SIG-M5 treated with dmso at 0.1 percent for 504 hours (cell line): ENCODE measurements around the gene PHLPP1.
"Not testable (repeated sequence)": the region's sequence is repeated elsewhere in the genome, so short reads cannot be mapped to it uniquely, and the experiment has no call there.

Experiments
- DNase-seq: peaks from one replicate; lab custom pipeline; 2025; ENCODE audit not compliant: unreplicated experiment; lab: John Stamatoyannopoulos, UW

The PHLPP1 gene

GRCh38 chr18:62880673-62881364 is 165.5 kb downstream of the PHLPP1 start:
- DNase-seq: no peak

GRCh38 chr18:62881509-62882016 is 166.2 kb downstream of the PHLPP1 start:
- no peak for DNase-seq

- DNase-seq: no peak
Observed at GRCh38 chr18:62883937-62884735, 168.8 kb downstream of the PHLPP1 start.

GRCh38 chr18:62885804-62886203 is 170.5 kb downstream of the PHLPP1 start:
- DNase-seq: no peak

DNA sequence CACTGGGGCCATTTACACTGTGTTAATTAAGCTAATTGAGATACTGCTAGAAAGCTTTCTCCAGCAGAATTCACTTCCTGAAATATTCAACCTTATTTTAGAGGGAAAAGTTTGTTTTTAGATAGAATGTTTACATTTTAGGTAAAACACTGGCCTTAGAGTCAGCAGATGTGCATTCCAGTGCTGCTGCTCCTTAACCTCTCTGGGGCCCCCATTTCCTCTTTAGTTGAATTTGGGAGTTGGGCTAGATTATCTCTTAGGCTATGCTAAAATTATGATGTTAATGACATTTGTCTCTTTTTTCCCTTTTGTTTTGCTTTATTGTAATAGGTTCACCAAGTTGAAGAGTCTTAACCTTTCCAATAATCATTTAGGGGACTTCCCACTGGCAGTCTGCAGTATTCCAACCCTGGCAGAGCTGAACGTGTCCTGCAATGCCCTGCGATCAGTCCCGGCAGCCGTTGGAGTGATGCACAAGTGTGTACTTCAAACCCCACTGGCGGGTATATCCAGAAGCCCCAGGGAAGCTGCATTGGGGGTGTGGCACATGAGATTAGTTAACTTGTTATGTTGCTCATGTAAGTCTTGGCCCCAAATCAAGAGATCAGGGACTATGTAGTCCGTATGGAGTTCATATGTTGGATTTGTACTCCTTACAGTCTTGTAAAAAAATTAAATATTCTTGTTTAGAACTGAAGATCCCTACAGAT is 179.5 kb downstream of the PHLPP1 start:
- no peak for DNase-seq

DNA sequence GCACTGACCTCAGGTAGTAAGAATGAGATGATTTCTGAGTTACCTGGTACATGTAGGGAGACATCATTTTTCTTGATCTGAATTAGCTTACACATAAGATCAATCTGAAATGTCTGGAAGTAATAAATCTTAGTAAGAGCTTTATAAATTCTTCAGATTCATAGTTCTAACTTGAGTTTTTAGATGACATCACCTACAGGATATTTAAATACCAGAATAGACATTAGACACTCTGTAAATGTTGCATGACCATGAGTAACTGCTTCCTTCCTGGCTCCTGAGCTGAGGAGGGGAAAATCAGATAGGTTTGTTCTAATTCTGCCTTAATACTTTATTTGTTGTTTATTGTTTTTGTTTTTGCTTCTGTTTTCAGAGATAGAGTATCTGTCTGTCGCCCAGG is 181.8 kb downstream of the PHLPP1 start:
- no peak for DNase-seq

- DNase-seq: no peak
Observed at GRCh38 chr18:62898359-62898758, 183.0 kb downstream of the PHLPP1 start.

DNA sequence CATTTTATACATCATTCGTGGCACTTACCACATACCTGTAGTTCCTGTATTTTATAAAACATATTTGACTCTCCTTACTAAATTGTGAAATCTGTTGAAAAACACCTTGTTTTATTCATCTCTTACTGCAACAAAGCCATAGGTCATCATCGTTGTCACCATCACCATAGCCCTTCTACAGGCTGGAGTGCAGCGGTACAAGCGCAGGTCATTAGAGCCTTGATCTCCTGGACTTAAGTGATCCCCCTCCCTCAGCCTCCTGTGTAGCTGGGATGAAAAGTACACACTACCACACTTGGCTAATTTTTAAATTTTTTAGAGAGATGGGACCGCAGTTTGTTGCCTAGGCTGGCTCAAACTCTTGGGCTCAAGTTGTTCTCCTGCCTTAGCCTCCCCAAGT is 184.2 kb downstream of the PHLPP1 start:
- no peak for DNase-seq

GRCh38 chr18:62900132-62900883 is 185.0 kb downstream of the PHLPP1 start:
- DNase-seq: no peak

DNA sequence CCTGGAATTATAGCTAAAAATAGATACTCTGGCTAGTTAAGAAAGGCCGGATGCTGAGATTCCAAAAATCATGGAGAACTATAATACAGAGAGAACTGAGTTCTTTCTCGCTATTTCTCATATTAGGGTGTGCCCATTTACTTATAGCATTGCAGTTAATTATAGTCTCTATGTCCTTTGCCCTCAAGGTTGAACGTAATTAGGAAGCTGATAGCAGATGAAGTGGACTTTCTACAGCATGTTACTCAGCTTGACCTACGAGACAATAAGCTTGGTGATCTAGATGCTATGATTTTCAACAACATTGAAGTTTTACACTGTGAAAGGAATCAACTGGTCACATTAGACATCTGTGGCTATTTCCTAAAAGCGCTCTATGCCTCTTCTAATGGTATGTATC is 187.4 kb downstream of the PHLPP1 start:
- no peak for DNase-seq

DNA sequence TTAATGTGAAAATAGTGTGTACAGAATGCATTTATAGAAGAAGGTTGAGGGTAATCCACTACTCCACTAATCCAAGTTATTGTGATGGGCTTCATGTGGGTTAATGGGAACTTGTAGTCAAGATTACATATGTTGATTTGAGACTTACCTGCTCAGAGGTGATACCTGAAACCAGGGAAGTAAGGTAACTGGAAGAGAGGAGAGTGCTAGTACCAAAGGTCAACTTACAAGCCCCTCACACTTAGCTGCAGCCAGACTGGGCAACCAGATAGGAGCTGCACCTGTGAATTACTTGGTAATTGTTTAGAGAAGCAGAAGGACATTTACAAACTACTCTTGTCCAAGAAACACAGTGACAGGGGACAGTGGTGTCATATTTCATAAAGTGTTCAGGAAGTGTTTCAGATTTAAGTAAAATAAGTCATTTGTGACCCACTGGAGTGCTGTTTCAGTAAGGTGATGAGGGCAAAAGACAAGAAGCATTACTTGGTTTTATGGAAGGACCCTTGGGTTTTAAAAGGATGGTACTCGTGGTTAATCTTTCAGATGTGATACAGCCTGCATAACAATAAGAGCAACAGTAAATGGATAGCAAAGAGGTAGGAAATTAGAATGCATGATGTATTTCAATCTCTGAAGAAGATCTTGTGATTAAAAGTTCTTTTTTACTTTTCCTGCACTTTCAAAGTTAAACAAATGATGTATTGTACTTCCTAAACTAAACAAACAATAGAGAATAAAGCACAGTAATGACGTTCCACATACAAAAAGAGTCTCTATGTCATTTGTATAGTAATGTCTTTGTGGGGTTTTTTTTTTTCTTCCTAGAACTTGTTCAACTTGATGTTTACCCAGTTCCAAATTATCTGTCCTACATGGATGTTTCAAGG is 189.3 kb downstream of the PHLPP1 start:
- DNase-seq: no peak

DNA sequence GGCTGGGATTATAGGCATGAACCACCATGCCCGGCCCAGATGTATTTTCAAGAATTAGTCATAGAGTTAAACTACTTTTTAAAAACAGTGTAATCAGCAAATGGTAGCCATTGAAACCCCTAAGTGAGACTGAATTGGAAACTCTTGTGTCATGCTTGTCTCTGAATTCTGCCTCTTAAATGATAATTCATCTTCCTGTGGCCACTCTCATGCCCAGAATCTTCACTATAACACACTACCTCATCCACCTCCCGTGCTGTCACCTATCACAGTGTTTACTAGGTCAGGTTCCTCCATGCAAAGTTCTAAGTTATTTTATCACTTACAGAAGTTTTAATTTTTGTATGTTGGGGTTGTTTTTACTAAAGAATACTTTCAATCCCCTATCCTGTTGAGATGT is 197.5 kb downstream of the PHLPP1 start:
- DNase-seq: no peak

DNA sequence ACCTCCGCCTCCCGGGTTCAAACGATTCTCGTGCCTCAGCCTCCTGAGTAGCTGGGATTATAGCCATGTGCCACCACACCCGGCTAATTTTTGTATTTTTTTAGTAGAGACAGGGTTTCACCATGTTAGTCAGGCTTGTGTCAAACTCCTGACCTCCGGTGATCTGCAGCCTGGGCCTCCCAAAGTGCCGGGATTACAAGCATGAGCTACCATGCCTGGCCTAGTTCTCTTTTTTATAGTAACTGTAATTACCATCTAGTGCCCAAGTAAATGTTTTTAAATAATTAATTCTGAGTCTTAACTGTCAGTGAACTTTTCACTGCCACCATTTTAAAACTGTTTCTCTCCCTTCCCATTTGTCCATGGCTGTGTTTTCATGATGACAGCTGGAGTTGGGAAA is 198.5 kb downstream of the PHLPP1 start:
- DNase-seq: not testable (repeated sequence)

- DNase-seq: no peak
Observed at GRCh38 chr18:62914871-62915392, 199.6 kb downstream of the PHLPP1 start.

- no peak for DNase-seq
Observed at GRCh38 chr18:62918361-62918760, 203.0 kb downstream of the PHLPP1 start.

- DNase-seq: no peak
Observed at GRCh38 chr18:62919109-62919838, 203.9 kb downstream of the PHLPP1 start.

- no peak for DNase-seq
Observed at GRCh38 chr18:62925031-62925688, 209.8 kb downstream of the PHLPP1 start.

GRCh38 chr18:62928326-62928725 is 213.0 kb downstream of the PHLPP1 start:
- DNase-seq: no peak
